Left lung (tissue), 10 donors: ENCODE measurements around the gene NMB. TPM values are rescaled to one million over a fixed set of nuclear protein-coding genes. Genes with fewer than 3 reads are reported as not detected.

Experiments
- ATAC-seq: fragments of 200-7000 bp; cut with Tn5 transposase; one replicate; pipeline ENCODE4 v1.9.1; 2020; ENCODE audit warnings: moderate library complexity
- DNase-seq, 4 donors: peaks; one replicate each; pipeline ENCODE4 v3.0.0-alpha.2; 2013 to 2020
- H3K27ac ChIP-seq, 2 donors: fragments of 200-600 bp; sonication (generic) in 1 of 2; one replicate each; pipeline versions ENCODE4 v1.5.0 to v1.8.0; 2020 to 2021
- H3K27me3 ChIP-seq, 2 donors: fragments of 200-600 bp; sonication (generic) in 1 of 2; one replicate each; pipeline versions ENCODE4 v1.5.0 to v1.8.0; 2020 to 2021
- H3K36me3 ChIP-seq, 2 donors: fragments of 200-600 bp; sonication (generic) in 1 of 2; one replicate each; pipeline versions ENCODE4 v1.5.0 to v1.8.0; 2020 to 2021
- H3K4me1 ChIP-seq, 2 donors: fragments of 200-600 bp; one replicate each; pipeline ENCODE4 v1.8.0; 2021
- H3K4me3 ChIP-seq, 2 donors: fragments of 200-600 bp; sonication (generic) in 1 of 2; one replicate each; pipeline versions ENCODE4 v1.5.0 to v1.8.0; 2020 to 2021; ENCODE audit warnings: mild to moderate bottlenecking in 1 of 2
- H3K9me3 ChIP-seq, 2 donors: fragments of 200-600 bp; sonication (generic) in 1 of 2; one replicate each; pipeline versions ENCODE4 v1.5.0 to v1.8.0; 2020 to 2021
- CTCF ChIP-seq, 2 donors: fragments of 200-600 bp; sonication (generic) in 1 of 2; IDR thresholded peaks; one replicate each; pipeline versions ENCODE4 v1.5.0 to v1.8.0; 2021; ENCODE audit warnings: antibody characterized with exemption in 2 of 2
- intact Hi-C, 2 donors: fragments of 100-400 bp; cut with DNase I; formaldehyde crosslinking; loops; one replicate each; pipeline versions ENCODE4 v1.11.2 to v1.14.2; 2022
- polyA plus RNA-seq, 6 donors: library from polyadenylated mRNA; unstranded; fragments of 120-200 nt; gene quantifications; one replicate each; pipeline ENCODE4 v1.2.1, GENCODE V29; 2013; ENCODE audit not compliant: insufficient read length in 6 of 6
- total RNA-seq, 2 donors: library from RNA; stranded (reverse); fragmentation: NEBNext Ultra II Directional; extraction: Animal tissue kit (Norgen Biotek cat#: 25700); gene quantifications; one replicate each; pipeline ENCODE4 v1.2.1, GENCODE V29; 2021
- donor health status: DM: no; HTN: yes; CAD: no.
- donor health status: DM: no; HTN: no; CAD: no.

Gene NMB
- total and polyA plus RNA-seq, 8 donors: 3.2 to 10.2 (median 4.5) TPM

- no peaks in the 10 kb centered on the region for H3K27me3 ChIP-seq
- H3K36me3 ChIP-seq: peaks cover 0 to 11% of the 10 kb centered on the region in 2 donors
- intact Hi-C loops: no loop called here
- ATAC-seq: no peak
- DNase-seq: no peak
- no peaks in the 10 kb centered on the region for H3K4me1 ChIP-seq
- no peak overlapping the region for H3K4me3 ChIP-seq
- no peak for TF ChIP-seq CTCF (IDR thresholded peaks at IDR 0.05)
- no peak overlapping the region for H3K27ac ChIP-seq
- H3K9me3 ChIP-seq: no peaks in the 10 kb centered on the region
Observed at GRCh38 chr15:84608707-84609284, 49.2 kb downstream of the NMB start.

- Histone ChIP-seq H3K27ac (no peak overlapping the region), H3K36me3 (peaks cover 0 to 13% of the 10 kb centered on the region in 2 donors), H3K4me1 (peaks cover under 1 to 7% of the 10 kb centered on the region in 2 donors), H3K9me3 (no peaks in the 10 kb centered on the region), H3K27me3 (no peaks in the 10 kb centered on the region), H3K4me3 (no peak overlapping the region)
- DNase-seq (no peak), ATAC-seq (no peak)
- intact Hi-C loops: no loop called here
- TF ChIP-seq CTCF (IDR thresholded peaks at IDR 0.05): no peak
Observed at GRCh38 chr15:84606653-84607120, 51.3 kb downstream of the NMB start.

- TF ChIP-seq CTCF (IDR thresholded peaks at IDR 0.05): no peak
Observed at GRCh38 chr15:84605554-84605882, 52.5 kb downstream of the NMB start.

More at GRCh38 chr15:84605554-84605882, 52.5 kb downstream of the NMB start:
- ATAC-seq: no peak
- Histone ChIP-seq H3K27ac (no peak overlapping the region), H3K36me3 (peaks cover 0 to 13% of the 10 kb centered on the region in 2 donors), H3K4me3 (no peak overlapping the region), H3K27me3 (no peaks in the 10 kb centered on the region), H3K4me1 (peaks cover 4 to 13% of the 10 kb centered on the region in 2 donors), H3K9me3 (no peaks in the 10 kb centered on the region)
- intact Hi-C loops: no loop called here
- no peak for DNase-seq

Other genes starting within 250 kb of the NMB start
- 1 to 10 TPM; 5.8 to 7.6 TPM for gene ZSCAN2, start 57.2 kb downstream of the NMB start, total RNA-seq
- gene ZSCAN2, start 57.2 kb downstream of the NMB start, polyA plus RNA-seq: 10 to 100 TPM; 20.8 to 26.5 (median 22.7) TPM
- 10 to 100 TPM; 25.5 to 25.7 TPM for gene WDR73, start 3.9 kb downstream of the NMB start, total RNA-seq
- 10 to 100 TPM; 35.6 to 48.2 (median 42.5) TPM for gene WDR73, start 3.9 kb downstream of the NMB start, polyA plus RNA-seq
- gene SEC11A, start 57.9 kb upstream of the NMB start, total RNA-seq: 100 to 1,000 TPM; 159 to 160 TPM
- gene SEC11A, start 57.9 kb upstream of the NMB start, polyA plus RNA-seq: 100 to 1,000 TPM; 239 to 279 (median 268) TPM
- 10 to 100 TPM; 24.4 to 31.9 TPM for gene ZNF592, start 90.4 kb upstream of the NMB start, total RNA-seq
- 10 to 100 TPM; 22.7 to 32.2 (median 25.2) TPM for gene ZNF592, start 90.4 kb upstream of the NMB start, polyA plus RNA-seq
- 10 to 100 TPM in 1 of 2 donors, 1 to 10 TPM in 1; 6.9 to 14.3 TPM for gene ALPK3, start 159.2 kb upstream of the NMB start, total RNA-seq
- 10 to 100 TPM; 16.0 to 23.4 (median 20.9) TPM for gene ALPK3, start 159.2 kb upstream of the NMB start, polyA plus RNA-seq
- gene SLC28A1, start 226.5 kb upstream of the NMB start, total RNA-seq: not detected
- under 1 TPM in 5 of 6 donors, not detected in 1; 0.08 to 0.23 (median 0.14) TPM for gene SLC28A1, start 226.5 kb upstream of the NMB start, polyA plus RNA-seq